ENCODE measurements around the gene AHNAK2. TPM values are rescaled to one million over a fixed set of nuclear protein-coding genes. Genes with fewer than 3 reads are reported as not detected.

The AHNAK2 gene
- total and polyA plus RNA-seq, 9 donors = 6.6 to 24.0 (median 18.9) TPM

- Histone ChIP-seq H3K27ac (ENCODE audit: low read length) (no peak overlapping the region), H3K4me3 (ENCODE audit: low read length) (no peak overlapping the region), H3K27me3 (ENCODE audit: control insufficient read depth, insufficient read depth, low read length) (peaks cover 33% of the 10 kb centered on the region)
Observed at GRCh38 chr14:104931304-104931770, 46.8 kb downstream of the AHNAK2 start.

DNA sequence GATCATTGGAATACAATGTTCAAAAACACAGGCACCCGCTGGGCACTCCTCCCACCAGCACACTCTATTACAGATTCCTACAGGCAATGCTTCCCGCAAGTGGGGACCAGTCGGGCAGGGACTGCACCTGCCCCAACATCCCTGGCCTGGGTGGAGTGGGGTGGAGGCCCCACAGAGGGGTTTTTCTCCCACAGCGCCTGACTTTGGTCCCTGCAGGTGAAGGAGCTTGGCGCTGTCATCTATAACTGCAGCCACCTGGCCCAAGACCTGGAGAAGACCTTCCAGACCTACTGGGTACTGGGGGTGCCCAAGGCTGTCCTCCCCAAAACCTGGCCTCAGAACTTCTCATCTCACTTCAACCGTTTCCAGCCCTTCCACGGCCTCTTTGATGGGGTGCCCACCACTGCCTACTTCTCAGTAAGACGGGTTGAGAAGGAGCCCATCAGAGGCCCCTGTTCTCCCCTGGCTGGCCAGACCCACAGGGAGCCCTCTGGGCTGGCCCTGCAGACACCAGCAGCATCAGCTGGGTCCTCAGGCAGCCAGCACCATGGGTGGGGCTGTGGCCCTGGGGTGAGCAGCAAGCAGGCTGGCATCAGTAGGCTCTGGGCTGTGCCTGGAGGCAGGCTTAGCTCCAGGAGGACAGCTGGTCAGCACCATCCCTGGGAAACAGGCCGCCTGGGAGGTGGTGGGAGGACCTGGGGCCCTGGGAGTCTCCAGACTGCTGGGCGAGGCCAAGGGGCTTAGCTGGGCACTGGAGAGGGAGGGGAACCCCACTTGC lies 47.5 kb downstream of the AHNAK2 start:
- no peaks in the 10 kb centered on the region for H3K9me3 ChIP-seq (replicated peaks; ENCODE audit: control insufficient read depth, low read depth, low read length)
- 74% methylated on average over 6 of the region's 10 CpGs for WGBS (ENCODE audit: insufficient coverage)
- H3K4me3 ChIP-seq (ENCODE audit: low read length) = no peak overlapping the region
- H3K27ac ChIP-seq (ENCODE audit: low read length) = no peak overlapping the region
- no peaks in the 10 kb centered on the region for H3K36me3 ChIP-seq (ENCODE audit: control insufficient read depth, insufficient read depth, low read length)
- DNase-seq = peak; percentile 64
- H3K4me1 ChIP-seq (ENCODE audit: control insufficient read depth, insufficient read depth, low read length) = peaks cover 49% of the 10 kb centered on the region
- peaks cover 33% of the 10 kb centered on the region for H3K27me3 ChIP-seq (ENCODE audit: control insufficient read depth, insufficient read depth, low read length)

More at GRCh38 chr14:104931304-104931770, 46.8 kb downstream of the AHNAK2 start:
- 57% methylated on average over 1 of the region's 9 CpGs for WGBS (ENCODE audit: insufficient coverage)
- Histone ChIP-seq H3K9me3 (replicated peaks; ENCODE audit: control insufficient read depth, low read depth, low read length) (no peaks in the 10 kb centered on the region), H3K4me1 (ENCODE audit: control insufficient read depth, insufficient read depth, low read length) (peaks cover 44% of the 10 kb centered on the region), H3K36me3 (ENCODE audit: control insufficient read depth, insufficient read depth, low read length) (no peaks in the 10 kb centered on the region)
- no peak for DNase-seq

- no peak overlapping the region for H3K4me3 ChIP-seq (ENCODE audit: low read length)
- 91% methylated on average over 11 of the region's 15 CpGs for WGBS (ENCODE audit: insufficient coverage)
- DNase-seq = no peak
- no peak overlapping the region for H3K27ac ChIP-seq (ENCODE audit: low read length)
- peaks cover under 1% of the 10 kb centered on the region for H3K9me3 ChIP-seq (replicated peaks; ENCODE audit: control insufficient read depth, low read depth, low read length)
- peaks cover 57% of the 10 kb centered on the region for H3K4me1 ChIP-seq (ENCODE audit: control insufficient read depth, insufficient read depth, low read length)
- no peaks in the 10 kb centered on the region for H3K36me3 ChIP-seq (ENCODE audit: control insufficient read depth, insufficient read depth, low read length)
- peaks cover 28% of the 10 kb centered on the region for H3K27me3 ChIP-seq (ENCODE audit: control insufficient read depth, insufficient read depth, low read length)
Observed at GRCh38 chr14:104929268-104930230, 48.6 kb downstream of the AHNAK2 start.

- Histone ChIP-seq H3K27me3 (ENCODE audit: control insufficient read depth, insufficient read depth, low read length) (peaks cover 22% of the 10 kb centered on the region), H3K4me1 (ENCODE audit: control insufficient read depth, insufficient read depth, low read length) (peaks cover 54% of the 10 kb centered on the region), H3K36me3 (ENCODE audit: control insufficient read depth, insufficient read depth, low read length) (no peaks in the 10 kb centered on the region), H3K27ac (ENCODE audit: low read length) (no peak overlapping the region), H3K4me3 (ENCODE audit: low read length) (no peak overlapping the region), H3K9me3 (replicated peaks; ENCODE audit: control insufficient read depth, low read depth, low read length) (peaks cover 8% of the 10 kb centered on the region)
- no peak for DNase-seq
- 60% methylated on average over 12 of the region's 17 CpGs for WGBS (ENCODE audit: insufficient coverage)
Observed at GRCh38 chr14:104928391-104929133, 49.6 kb downstream of the AHNAK2 start.

GRCh38 chr14:104927901-104928300 lies 50.3 kb downstream of the AHNAK2 start:
- 56% methylated on average over 6 of the region's 8 CpGs for WGBS (ENCODE audit: insufficient coverage)
- Histone ChIP-seq H3K27me3 (ENCODE audit: control insufficient read depth, insufficient read depth, low read length) (peaks cover 20% of the 10 kb centered on the region), H3K4me1 (ENCODE audit: control insufficient read depth, insufficient read depth, low read length) (peaks cover 51% of the 10 kb centered on the region), H3K9me3 (replicated peaks; ENCODE audit: control insufficient read depth, low read depth, low read length) (peaks cover 8% of the 10 kb centered on the region), H3K4me3 (ENCODE audit: low read length) (no peak overlapping the region), H3K27ac (ENCODE audit: low read length) (no peak overlapping the region), H3K36me3 (ENCODE audit: control insufficient read depth, insufficient read depth, low read length) (no peaks in the 10 kb centered on the region)
- no peak for DNase-seq

DNA sequence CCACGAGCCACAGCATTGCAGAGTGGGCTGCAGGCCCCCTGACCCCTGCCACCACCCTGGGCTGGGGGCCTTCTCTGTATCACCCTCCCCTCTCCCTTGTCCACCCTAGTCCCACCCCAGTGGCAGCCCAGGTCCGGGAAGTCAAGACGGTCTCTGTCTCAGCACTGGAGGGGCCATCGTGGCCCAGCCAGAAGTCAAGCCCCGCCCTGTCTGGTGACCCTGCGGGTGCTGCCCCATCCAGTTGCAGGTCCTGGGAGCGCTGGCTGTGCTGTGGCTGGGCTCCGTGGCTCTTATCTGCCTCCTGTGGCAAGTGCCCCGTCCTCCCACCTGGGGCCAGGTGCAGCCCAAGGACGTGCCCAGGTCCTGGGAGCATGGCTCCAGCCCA lies 50.8 kb downstream of the AHNAK2 start:
- peaks cover 8% of the 10 kb centered on the region for H3K9me3 ChIP-seq (replicated peaks; ENCODE audit: control insufficient read depth, low read depth, low read length)

GRCh38 chr14:104926619-104927431 lies 51.3 kb downstream of the AHNAK2 start:
- Histone ChIP-seq H3K36me3 (ENCODE audit: control insufficient read depth, insufficient read depth, low read length) (no peaks in the 10 kb centered on the region), H3K27me3 (ENCODE audit: control insufficient read depth, insufficient read depth, low read length) (peaks cover 9% of the 10 kb centered on the region), H3K4me3 (ENCODE audit: low read length) (no peak overlapping the region), H3K27ac (ENCODE audit: low read length) (no peak overlapping the region), H3K4me1 (ENCODE audit: control insufficient read depth, insufficient read depth, low read length) (peaks cover 40% of the 10 kb centered on the region), H3K9me3 (replicated peaks; ENCODE audit: control insufficient read depth, low read depth, low read length) (peaks cover 8% of the 10 kb centered on the region)
- DNase-seq = peak; percentile 33
- WGBS (ENCODE audit: insufficient coverage) = 69% methylated on average over 8 of the region's 21 CpGs

More for the DNA sequence above, 50.8 kb downstream of the AHNAK2 start:
- WGBS (ENCODE audit: insufficient coverage) = 66% methylated on average over 10 of the region's 10 CpGs
- Histone ChIP-seq H3K4me3 (ENCODE audit: low read length) (no peak overlapping the region), H3K36me3 (ENCODE audit: control insufficient read depth, insufficient read depth, low read length) (no peaks in the 10 kb centered on the region), H3K27me3 (ENCODE audit: control insufficient read depth, insufficient read depth, low read length) (peaks cover 15% of the 10 kb centered on the region), H3K27ac (ENCODE audit: low read length) (no peak overlapping the region), H3K4me1 (ENCODE audit: control insufficient read depth, insufficient read depth, low read length) (peaks cover 46% of the 10 kb centered on the region)
- DNase-seq = no peak

DNA sequence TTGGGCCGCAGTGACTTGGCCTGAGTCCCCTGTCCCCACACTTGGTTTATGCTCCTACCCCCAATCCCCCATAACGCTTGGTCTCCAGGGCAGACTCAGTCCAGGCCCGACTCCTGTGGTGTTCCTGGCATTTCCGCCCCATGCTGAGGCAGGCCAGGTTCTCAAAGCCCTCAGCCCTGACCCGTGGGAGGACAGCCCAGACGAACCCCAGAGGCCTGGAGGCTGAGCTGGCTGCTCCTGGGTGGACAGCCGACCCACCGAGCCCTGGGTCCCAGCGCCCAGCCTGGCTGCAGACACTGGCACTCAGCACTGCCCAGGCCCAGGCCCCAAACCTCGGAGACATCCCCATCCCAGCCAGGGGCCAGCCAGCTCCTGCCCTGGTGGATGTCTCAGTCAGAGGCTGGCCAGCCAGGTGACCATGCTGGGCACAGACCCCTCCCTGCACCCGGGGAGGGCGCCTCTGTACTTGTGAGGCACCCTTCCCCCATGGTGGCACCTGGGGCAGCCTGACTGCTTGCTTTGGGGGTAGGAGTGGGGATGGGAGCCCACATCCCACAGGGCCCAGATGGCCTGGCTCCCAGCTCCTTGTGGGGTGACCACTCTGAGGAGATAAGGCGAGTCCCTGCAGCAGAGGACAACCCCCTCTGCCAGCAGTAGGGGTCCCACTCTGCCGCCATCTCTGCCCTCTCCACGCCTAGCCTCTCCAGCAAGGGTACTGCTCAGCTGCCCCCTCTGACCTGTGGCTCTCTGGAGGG lies 52.1 kb downstream of the AHNAK2 start:
- Histone ChIP-seq H3K27ac (ENCODE audit: low read length) (no peak overlapping the region), H3K36me3 (ENCODE audit: control insufficient read depth, insufficient read depth, low read length) (no peaks in the 10 kb centered on the region), H3K9me3 (replicated peaks; ENCODE audit: control insufficient read depth, low read depth, low read length) (peaks cover 8% of the 10 kb centered on the region), H3K27me3 (ENCODE audit: control insufficient read depth, insufficient read depth, low read length) (peaks cover 4% of the 10 kb centered on the region), H3K4me3 (ENCODE audit: low read length) (no peak overlapping the region), H3K4me1 (ENCODE audit: control insufficient read depth, insufficient read depth, low read length) (peaks cover 32% of the 10 kb centered on the region)
- whole genome bisulfite sequencing (ENCODE audit: insufficient coverage) = 71% methylated on average over 12 of the region's 15 CpGs
- no peak for DNase-seq
